ENCODE results near the gene OR51V1.

Gene OR51V1

GRCh38 chr11:5242208-5242607, 41.7 kb upstream of the OR51V1 start:
- no peak for TF ChIP-seq CTCF (IDR thresholded peaks at IDR 0.05)

DNA sequence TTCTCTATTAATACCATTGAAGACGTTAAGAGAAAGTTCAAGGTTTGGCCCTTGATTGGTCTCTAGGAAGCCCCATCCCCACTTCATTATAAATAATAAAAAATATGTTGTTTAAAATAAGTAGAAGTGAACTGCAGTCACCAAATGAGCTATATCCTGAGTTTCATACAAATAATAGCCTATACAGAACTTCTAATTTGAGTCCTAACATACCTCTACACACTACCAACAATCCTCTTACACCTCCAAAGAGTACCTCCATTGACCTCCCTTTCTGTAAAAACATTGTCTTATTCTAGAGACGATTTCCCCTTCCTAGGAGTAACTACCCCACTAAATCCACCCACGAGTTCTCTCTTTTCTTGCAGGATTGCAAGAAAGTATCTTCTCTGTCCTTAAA, 41.0 kb upstream of the OR51V1 start:
- no peak for TF ChIP-seq CTCF (IDR thresholded peaks at IDR 0.05)

- TF ChIP-seq CTCF (IDR thresholded peaks at IDR 0.05): no peak
These were observed 40.0 kb upstream of the OR51V1 start for GRCh38 chr11:5240458-5240857.

DNA sequence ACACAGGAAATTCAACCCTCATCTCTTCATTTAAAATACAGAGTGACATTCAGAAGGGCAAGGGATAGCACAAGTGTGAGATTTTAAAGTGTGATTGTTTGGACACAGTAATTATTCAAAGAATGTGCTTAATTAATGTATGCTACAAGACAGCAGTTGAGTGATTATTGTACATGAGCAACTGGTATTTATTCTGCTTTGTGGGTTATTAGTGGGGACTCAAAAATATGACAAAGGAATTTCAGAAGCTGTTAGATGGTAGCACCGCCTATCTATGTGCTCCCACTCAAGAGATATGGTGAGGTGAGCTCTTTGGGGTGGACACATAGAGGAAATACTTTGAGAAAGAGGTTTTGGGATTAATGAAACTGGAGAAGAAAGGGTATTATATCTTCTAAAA, 39.6 kb upstream of the OR51V1 start:
- no peak for TF ChIP-seq CTCF (IDR thresholded peaks at IDR 0.05)

GRCh38 chr11:5239046-5239445, 38.6 kb upstream of the OR51V1 start:
- TF ChIP-seq CTCF (IDR thresholded peaks at IDR 0.05): no peak

DNA sequence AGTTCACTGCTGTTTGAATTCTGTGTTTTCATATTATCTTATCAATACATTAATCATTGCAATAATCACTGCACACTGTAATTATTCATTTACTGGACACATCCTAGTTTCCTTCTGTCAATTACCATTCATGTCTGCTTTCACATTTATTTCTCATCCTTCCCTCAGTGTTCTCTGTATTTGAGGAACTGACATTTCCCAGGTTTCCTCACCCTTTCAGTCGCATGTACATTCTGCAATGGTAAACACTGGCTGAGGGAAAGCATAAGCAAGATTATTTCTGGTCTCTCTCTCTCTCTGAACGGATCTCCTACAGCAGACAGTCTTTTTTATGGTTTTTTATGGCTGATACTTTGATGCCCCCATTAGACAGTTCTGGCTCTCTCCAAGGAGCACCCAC, 38.0 kb upstream of the OR51V1 start:
- TF ChIP-seq CTCF (IDR thresholded peaks at IDR 0.05): no peak

DNA sequence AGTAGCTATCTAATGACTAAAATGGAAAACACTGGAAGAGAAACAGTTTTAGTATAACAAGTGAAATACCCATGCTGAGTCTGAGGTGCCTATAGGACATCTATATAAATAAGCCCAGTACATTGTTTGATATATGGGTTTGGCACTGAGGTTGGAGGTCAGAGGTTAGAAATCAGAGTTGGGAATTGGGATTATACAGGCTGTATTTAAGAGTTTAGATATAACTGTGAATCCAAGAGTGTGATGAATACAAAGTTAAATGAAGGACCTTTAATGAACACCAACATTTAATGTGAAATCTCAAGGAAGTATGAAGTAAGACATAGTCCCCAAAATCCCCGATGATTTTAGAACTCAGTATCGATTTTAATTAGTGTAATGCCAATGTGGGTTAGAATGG, 36.9 kb upstream of the OR51V1 start:
- TF ChIP-seq CTCF (IDR thresholded peaks at IDR 0.05): no peak

- TF ChIP-seq CTCF (IDR thresholded peaks at IDR 0.05): no peak
These were observed 35.0 kb upstream of the OR51V1 start for GRCh38 chr11:5235364-5236095.
